ENCODE data around the gene UCP2. TPM values are rescaled to one million over a fixed set of nuclear protein-coding genes. Genes with fewer than 3 reads are reported as not detected.

Gene UCP2
- total and polyA plus RNA-seq, 2 donors (not counting 3 experiments of a cell fraction or from before 2014, with no cell fraction given): 16.5 to 24.0 TPM

DNA sequence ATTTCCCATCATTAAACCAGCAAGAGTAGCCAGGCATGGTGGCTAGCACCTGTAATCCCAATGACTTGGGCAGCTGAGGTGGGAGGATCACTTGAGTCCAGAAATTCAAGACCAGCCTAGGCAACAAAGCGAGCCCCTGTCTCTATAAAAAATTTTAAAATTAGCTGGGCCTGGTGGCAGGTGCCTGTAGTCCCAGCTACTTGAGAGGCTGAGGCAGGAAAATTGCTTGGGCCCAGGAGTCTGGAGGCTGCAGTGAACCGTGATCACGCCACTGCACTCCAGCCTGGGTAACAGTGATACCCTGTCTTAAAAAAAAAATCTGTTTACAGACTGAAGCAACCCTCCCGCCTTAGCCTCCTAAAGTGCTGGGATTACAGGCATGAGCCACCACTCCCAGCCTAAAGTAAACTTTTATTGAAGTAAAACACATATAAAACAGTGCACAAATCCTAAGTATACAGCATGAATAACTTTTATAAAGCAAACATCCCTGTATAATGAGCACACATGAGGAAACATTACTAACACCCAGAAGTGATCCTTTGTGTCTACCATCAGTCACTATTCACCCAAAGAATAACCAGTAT lies 13.6 kb upstream of the UCP2 start:
- H3K9me3 ChIP-seq (replicated peaks; ENCODE audit: control insufficient read depth, insufficient read depth, low read length): no peaks in the 10 kb centered on the region
- intact Hi-C loops (cut with micrococcal nuclease): no loop called here
- TF ChIP-seq MYC (IDR thresholded peaks at IDR 0.05; ENCODE audit: low read depth, low read length) (no peak), GATA2 (IDR thresholded peaks at IDR 0.05; ENCODE audit: insufficient read depth, insufficient read length, low read depth, low read length) (no peak), FOS (IDR thresholded peaks at IDR 0.05; ENCODE audit: borderline replicate concordance, insufficient read depth, low read length) (no peak), EZH2 (IDR thresholded peaks at IDR 0.05; ENCODE audit: borderline replicate concordance, low read depth, low read length, severe bottlenecking) (no peak), POLR2A (IDR thresholded peaks at IDR 0.05; ENCODE audit: low read depth, low read length) (no peak), POLR2AphosphoS5 (IDR thresholded peaks at IDR 0.05; ENCODE audit: insufficient read depth, low read depth, low read length) (no peak)
- TF ChIP-seq, protein P1, sequence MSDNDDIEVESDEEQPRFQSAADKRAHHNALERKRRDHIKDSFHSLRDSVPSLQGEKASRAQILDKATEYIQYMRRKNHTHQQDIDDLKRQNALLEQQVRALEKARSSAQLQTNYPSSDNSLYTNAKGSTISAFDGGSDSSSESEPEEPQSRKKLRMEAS (IDR thresholded peaks at IDR 0.05; ENCODE audit: insufficient read depth, insufficient read length): no peak
- TF ChIP-seq, protein P2, sequence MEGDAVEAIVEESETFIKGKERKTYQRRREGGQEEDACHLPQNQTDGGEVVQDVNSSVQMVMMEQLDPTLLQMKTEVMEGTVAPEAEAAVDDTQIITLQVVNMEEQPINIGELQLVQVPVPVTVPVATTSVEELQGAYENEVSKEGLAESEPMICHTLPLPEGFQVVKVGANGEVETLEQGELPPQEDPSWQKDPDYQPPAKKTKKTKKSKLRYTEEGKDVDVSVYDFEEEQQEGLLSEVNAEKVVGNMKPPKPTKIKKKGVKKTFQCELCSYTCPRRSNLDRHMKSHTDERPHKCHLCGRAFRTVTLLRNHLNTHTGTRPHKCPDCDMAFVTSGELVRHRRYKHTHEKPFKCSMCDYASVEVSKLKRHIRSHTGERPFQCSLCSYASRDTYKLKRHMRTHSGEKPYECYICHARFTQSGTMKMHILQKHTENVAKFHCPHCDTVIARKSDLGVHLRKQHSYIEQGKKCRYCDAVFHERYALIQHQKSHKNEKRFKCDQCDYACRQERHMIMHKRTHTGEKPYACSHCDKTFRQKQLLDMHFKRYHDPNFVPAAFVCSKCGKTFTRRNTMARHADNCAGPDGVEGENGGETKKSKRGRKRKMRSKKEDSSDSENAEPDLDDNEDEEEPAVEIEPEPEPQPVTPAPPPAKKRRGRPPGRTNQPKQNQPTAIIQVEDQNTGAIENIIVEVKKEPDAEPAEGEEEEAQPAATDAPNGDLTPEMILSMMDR (IDR thresholded peaks at IDR 0.05; ENCODE audit: extremely low read depth in 1 of 2, insufficient read depth in 1 of 2, low read depth in 1 of 2, low read length in 2 of 2): no peak
- BruUV-seq (replicated peaks): no TSS peak
- H3K27ac ChIP-seq (ENCODE audit: insufficient read depth, low read depth, low read length): no peak overlapping the region
- H3K4me3 ChIP-seq (replicated peaks in 1 of 3; ENCODE audit: insufficient read depth in 1 of 3, low read depth in 1 of 3, low read length in 3 of 3): no peak overlapping the region
- FAIRE-seq (no peak), DNase-seq (ENCODE audit: low read depth, low spot score) (no peak)
- dilution Hi-C loops (cut with MboI; ENCODE audit: extremely low pct_ligation_motif_present, low sequenced_read_pairs): no loop called here
- no peak overlapping the region for H2AFZ ChIP-seq (ENCODE audit: low read depth, low read length)
- no peaks in the 10 kb centered on the region for H3K4me1 ChIP-seq (ENCODE audit: control insufficient read depth, extremely low read depth, insufficient read depth, low read length)
- H3K79me2 ChIP-seq (ENCODE audit: control insufficient read depth, insufficient read depth, low read length): no peaks in the 10 kb centered on the region
- H3K36me3 ChIP-seq (ENCODE audit: control insufficient read depth in 2 of 2, extremely low read depth in 1 of 2, insufficient read depth in 2 of 2, low read length in 2 of 2): no peaks in the 10 kb centered on the region
- H3K9me1 ChIP-seq (replicated peaks; ENCODE audit: control insufficient read depth, extremely low read depth, insufficient read depth, low read length): no peaks in the 10 kb centered on the region
- no peak overlapping the region for H3K9ac ChIP-seq (replicated peaks; ENCODE audit: extremely low read depth, insufficient read depth, low read length)
- H3K4me2 ChIP-seq (ENCODE audit: insufficient read depth, low read length): no peak overlapping the region
- peaks cover 0 to 3% of the 10 kb centered on the region in 2 experiments for H3K27me3 ChIP-seq (ENCODE audit: control insufficient read depth in 2 of 2, insufficient read depth in 2 of 2, low read length in 2 of 2)
- H4K20me1 ChIP-seq (replicated peaks; ENCODE audit: control insufficient read depth, extremely low read depth, insufficient read depth, low read length): no peaks in the 10 kb centered on the region
- POLR2A ChIA-PET: no interaction called here
- CTCF ChIA-PET: no interaction called here
